Liver (tissue), 3 donors: Measurements from ENCODE around the gene RIGI.

Experiments
- TAF1 ChIP-seq: conservative IDR thresholded peaks from 2 replicates; pipeline ENCODE4 v1.6.1; 2016; ENCODE audit warnings: antibody characterized with exemption, mild to moderate bottlenecking
- TF ChIP-seq, protein P1 (sequence below): fragments of 150-350 bp; IDR thresholded peaks from 2 replicates; pipeline ENCODE4 v1.5.1; 2017; ENCODE audit warnings: improper control_type of control experiment, low read depth, low read length; ENCODE audit not compliant: missing input control
- donor health status: healthy.
- donor health status: healthy.

DNA sequence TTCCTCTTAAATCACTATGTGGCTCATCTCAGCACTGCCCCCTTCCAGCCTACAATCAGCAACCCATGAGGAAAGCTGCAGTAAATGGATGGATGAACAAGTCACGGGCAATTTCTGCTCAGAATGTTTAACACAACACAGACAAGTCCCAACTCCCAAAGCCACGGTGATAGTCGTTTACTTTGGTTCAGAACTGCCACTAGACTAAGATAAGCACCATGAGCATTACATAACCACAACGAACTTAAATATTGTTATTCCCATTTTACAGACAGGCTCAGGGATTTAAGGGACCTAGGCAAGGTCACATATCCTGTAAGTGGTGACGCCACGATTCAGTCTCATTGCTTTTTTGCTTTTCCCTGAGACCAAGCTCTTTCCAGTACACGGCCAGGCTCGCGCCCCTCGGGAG, 24.2 kb upstream of the RIGI start:
- TF ChIP-seq, protein P1, sequence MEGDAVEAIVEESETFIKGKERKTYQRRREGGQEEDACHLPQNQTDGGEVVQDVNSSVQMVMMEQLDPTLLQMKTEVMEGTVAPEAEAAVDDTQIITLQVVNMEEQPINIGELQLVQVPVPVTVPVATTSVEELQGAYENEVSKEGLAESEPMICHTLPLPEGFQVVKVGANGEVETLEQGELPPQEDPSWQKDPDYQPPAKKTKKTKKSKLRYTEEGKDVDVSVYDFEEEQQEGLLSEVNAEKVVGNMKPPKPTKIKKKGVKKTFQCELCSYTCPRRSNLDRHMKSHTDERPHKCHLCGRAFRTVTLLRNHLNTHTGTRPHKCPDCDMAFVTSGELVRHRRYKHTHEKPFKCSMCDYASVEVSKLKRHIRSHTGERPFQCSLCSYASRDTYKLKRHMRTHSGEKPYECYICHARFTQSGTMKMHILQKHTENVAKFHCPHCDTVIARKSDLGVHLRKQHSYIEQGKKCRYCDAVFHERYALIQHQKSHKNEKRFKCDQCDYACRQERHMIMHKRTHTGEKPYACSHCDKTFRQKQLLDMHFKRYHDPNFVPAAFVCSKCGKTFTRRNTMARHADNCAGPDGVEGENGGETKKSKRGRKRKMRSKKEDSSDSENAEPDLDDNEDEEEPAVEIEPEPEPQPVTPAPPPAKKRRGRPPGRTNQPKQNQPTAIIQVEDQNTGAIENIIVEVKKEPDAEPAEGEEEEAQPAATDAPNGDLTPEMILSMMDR = no peak
- no peak for TF ChIP-seq TAF1
